GM12891 (cell line): ENCODE measurements around the gene IDE.

Source experiments
- DNase-seq: peaks from one replicate; pipeline ENCODE4 v3.0.0; 2011; ENCODE audit warnings: low spot score; ENCODE audit not compliant: insufficient read length
- FAIRE-seq: peaks from 2 replicates; lab custom pipeline; 2011; peaks lifted over from hg19 to GRCh38; lab: Jason Lieb, UNC
- PAX5 ChIP-seq: IDR thresholded peaks from 2 replicates; pipeline ENCODE4 v1.6.1; 2011; ENCODE audit warnings: low read length, moderate library complexity, mild to moderate bottlenecking; ENCODE audit not compliant: insufficient read depth, severe bottlenecking
- POLR2A ChIP-seq: IDR thresholded peaks from 2 replicates; pipeline ENCODE4 v1.6.1; 2011; ENCODE audit warnings: low read depth, low read length, control low read depth
- POLR2AphosphoS5 ChIP-seq: IDR thresholded peaks from 2 replicates; pipeline ENCODE4 v1.6.1; 2011; ENCODE audit warnings: low read depth, low read length, control low read depth
- POU2F2 ChIP-seq: IDR thresholded peaks from 2 replicates; pipeline ENCODE4 v1.6.1; 2011; ENCODE audit warnings: low read depth, mild to moderate bottlenecking, control low read depth, low read length, moderate library complexity
- SPI1 ChIP-seq: IDR thresholded peaks from 2 replicates; pipeline ENCODE4 v1.6.1; 2011; ENCODE audit warnings: low read depth, low read length, control low read depth
- TAF1 ChIP-seq: IDR thresholded peaks from 2 replicates; pipeline ENCODE4 v1.6.1; 2011; ENCODE audit warnings: low read depth, low read length, control low read depth

Gene IDE

GRCh38 chr10:92569071-92569470, 4.8 kb downstream of the IDE start:
- FAIRE-seq (no peak), DNase-seq (no peak)

GRCh38 chr10:92567952-92568600, 5.8 kb downstream of the IDE start:
- peak; percentile 80 for FAIRE-seq

More at GRCh38 chr10:92569071-92569470, 4.8 kb downstream of the IDE start:
- TF ChIP-seq POLR2A = no peak
- TF ChIP-seq POLR2AphosphoS5 = no peak
- no peak for TF ChIP-seq PAX5
- no peak for TF ChIP-seq POU2F2
- TF ChIP-seq SPI1 = no peak
- TF ChIP-seq TAF1 = no peak

GRCh38 chr10:92562424-92562823, 11.5 kb downstream of the IDE start:
- TF ChIP-seq PAX5 = no peak
- TF ChIP-seq SPI1 = no peak
- no peak for TF ChIP-seq POLR2A
- no peak for TF ChIP-seq POU2F2
- no peak for TF ChIP-seq TAF1
- TF ChIP-seq POLR2AphosphoS5 = no peak
- FAIRE-seq = no peak
- DNase-seq = no peak

More at GRCh38 chr10:92567952-92568600, 5.8 kb downstream of the IDE start:
- no peak for DNase-seq
- no peak for TF ChIP-seq POLR2AphosphoS5
- no peak for TF ChIP-seq POU2F2
- no peak for TF ChIP-seq POLR2A
- TF ChIP-seq SPI1 = no peak
- TF ChIP-seq TAF1 = no peak
- TF ChIP-seq PAX5 = no peak

GRCh38 chr10:92559046-92559445, 14.8 kb downstream of the IDE start:
- FAIRE-seq = no peak
- TF ChIP-seq PAX5 = no peak
- TF ChIP-seq TAF1 = no peak
- TF ChIP-seq POLR2AphosphoS5 = no peak
- no peak for TF ChIP-seq POU2F2
- TF ChIP-seq POLR2A = no peak
- no peak for TF ChIP-seq SPI1
- DNase-seq = no peak

- DNase-seq (no peak), FAIRE-seq (peak; percentile 84)
- no peak for TF ChIP-seq POU2F2
- no peak for TF ChIP-seq PAX5
- no peak for TF ChIP-seq TAF1
These were observed 19.9 kb downstream of the IDE start for GRCh38 chr10:92553959-92554358.

GRCh38 chr10:92552310-92552709, 21.6 kb downstream of the IDE start:
- no peak for TF ChIP-seq SPI1
- no peak for TF ChIP-seq POLR2A
- no peak for TF ChIP-seq TAF1
- TF ChIP-seq POU2F2 = no peak
- TF ChIP-seq POLR2AphosphoS5 = no peak
- TF ChIP-seq PAX5 = no peak
- no peak for DNase-seq
- no peak for FAIRE-seq

GRCh38 chr10:92550924-92551323, 23.0 kb downstream of the IDE start:
- no peak for TF ChIP-seq TAF1
- TF ChIP-seq POU2F2 = no peak
- TF ChIP-seq PAX5 = no peak
- no peak for TF ChIP-seq SPI1
- no peak for TF ChIP-seq POLR2AphosphoS5
- no peak for TF ChIP-seq POLR2A
- FAIRE-seq (no peak), DNase-seq (no peak)

GRCh38 chr10:92547676-92548075, 26.2 kb downstream of the IDE start:
- FAIRE-seq = peak; percentile 16
- TF ChIP-seq POLR2A (no peak), POU2F2 (no peak), POLR2AphosphoS5 (no peak), PAX5 (no peak), SPI1 (no peak), TAF1 (no peak)
- DNase-seq = no peak

- FAIRE-seq = no peak
- no peak for DNase-seq
- TF ChIP-seq TAF1 = no peak
- TF ChIP-seq SPI1 = no peak
- no peak for TF ChIP-seq POLR2A
These were observed 28.3 kb downstream of the IDE start for GRCh38 chr10:92545556-92545955.

- DNase-seq (no peak), FAIRE-seq (no peak)
- TF ChIP-seq SPI1 (peak; percentile 89), POLR2AphosphoS5 (no peak), PAX5 (no peak)
These were observed 29.6 kb downstream of the IDE start for GRCh38 chr10:92544296-92544695.
